Liver (tissue), 3 donors: ENCODE measurements around the gene CDK11A.
"Not testable (repeated sequence)": the region's sequence is repeated elsewhere in the genome, so short reads cannot be mapped to it uniquely, and the experiment has no call there.

Experiments used
- ATF3 ChIP-seq: IDR thresholded peaks from 2 replicates; pipeline ENCODE4 v1.6.1; 2016; ENCODE audit warnings: antibody characterized with exemption
- CTCF ChIP-seq: fragments of 150-350 bp; IDR thresholded peaks from 2 replicates; pipeline ENCODE4 v1.5.1; 2017; ENCODE audit warnings: improper control_type of control experiment, low read depth, low read length; ENCODE audit not compliant: missing input control
- EGR1 ChIP-seq, 2 donors: IDR thresholded peaks; 2 replicates each; pipeline ENCODE4 v1.6.1; 2016 to 2018; ENCODE audit warnings: antibody characterized with exemption in 2 of 2, low read depth in 2 of 2
- MAX ChIP-seq: IDR thresholded peaks from 2 replicates; pipeline ENCODE4 v1.6.1; 2016; ENCODE audit warnings: antibody characterized with exemption
- ZBTB33 ChIP-seq: IDR thresholded peaks from 2 replicates; pipeline ENCODE4 v1.6.1; 2016; ENCODE audit warnings: antibody characterized with exemption
- donor health status: healthy.
- donor health status: healthy.

- not testable (repeated sequence) for TF ChIP-seq ZBTB33; CTCF; MAX; EGR1 (IDR thresholded peaks at IDR 0.05; ENCODE audit: low read depth in 2 of 2); ATF3
Measured at GRCh38 chr1:1662392-1662791, 61.8 kb downstream of the CDK11A start.
